GM12872 (cell line): Measurements from ENCODE around the gene MAN1C1.

Source experiments
- TF ChIP-seq, protein P1 (sequence below): IDR thresholded peaks from 3 replicates; pipeline ENCODE4 v1.5.1; 2011; ENCODE audit warnings: low read depth, mild to moderate bottlenecking, low read length, moderate library complexity; ENCODE audit not compliant: insufficient read depth

Gene MAN1C1

DNA sequence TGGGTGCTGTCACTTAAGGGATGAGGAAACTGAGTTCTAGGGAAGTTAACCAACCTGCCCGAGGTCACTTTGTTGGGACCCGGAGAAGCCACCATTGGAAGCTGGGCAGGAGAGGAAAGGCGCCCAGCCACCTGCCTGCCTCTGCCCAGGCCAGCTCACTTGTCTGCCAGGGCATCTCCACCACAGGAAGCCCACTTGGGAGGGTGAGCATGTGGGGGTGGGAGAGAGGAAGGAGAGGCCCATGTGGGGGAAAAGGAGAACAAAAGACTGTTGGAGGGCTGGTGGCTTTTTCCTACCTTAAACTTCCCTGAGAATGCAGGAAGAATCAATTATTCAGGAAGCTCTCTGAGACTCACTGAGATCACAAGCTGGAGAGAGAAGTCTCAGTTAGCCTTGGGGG lies 139.6 kb downstream of the MAN1C1 start:
- TF ChIP-seq, protein P1, sequence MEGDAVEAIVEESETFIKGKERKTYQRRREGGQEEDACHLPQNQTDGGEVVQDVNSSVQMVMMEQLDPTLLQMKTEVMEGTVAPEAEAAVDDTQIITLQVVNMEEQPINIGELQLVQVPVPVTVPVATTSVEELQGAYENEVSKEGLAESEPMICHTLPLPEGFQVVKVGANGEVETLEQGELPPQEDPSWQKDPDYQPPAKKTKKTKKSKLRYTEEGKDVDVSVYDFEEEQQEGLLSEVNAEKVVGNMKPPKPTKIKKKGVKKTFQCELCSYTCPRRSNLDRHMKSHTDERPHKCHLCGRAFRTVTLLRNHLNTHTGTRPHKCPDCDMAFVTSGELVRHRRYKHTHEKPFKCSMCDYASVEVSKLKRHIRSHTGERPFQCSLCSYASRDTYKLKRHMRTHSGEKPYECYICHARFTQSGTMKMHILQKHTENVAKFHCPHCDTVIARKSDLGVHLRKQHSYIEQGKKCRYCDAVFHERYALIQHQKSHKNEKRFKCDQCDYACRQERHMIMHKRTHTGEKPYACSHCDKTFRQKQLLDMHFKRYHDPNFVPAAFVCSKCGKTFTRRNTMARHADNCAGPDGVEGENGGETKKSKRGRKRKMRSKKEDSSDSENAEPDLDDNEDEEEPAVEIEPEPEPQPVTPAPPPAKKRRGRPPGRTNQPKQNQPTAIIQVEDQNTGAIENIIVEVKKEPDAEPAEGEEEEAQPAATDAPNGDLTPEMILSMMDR, result no peak

DNA sequence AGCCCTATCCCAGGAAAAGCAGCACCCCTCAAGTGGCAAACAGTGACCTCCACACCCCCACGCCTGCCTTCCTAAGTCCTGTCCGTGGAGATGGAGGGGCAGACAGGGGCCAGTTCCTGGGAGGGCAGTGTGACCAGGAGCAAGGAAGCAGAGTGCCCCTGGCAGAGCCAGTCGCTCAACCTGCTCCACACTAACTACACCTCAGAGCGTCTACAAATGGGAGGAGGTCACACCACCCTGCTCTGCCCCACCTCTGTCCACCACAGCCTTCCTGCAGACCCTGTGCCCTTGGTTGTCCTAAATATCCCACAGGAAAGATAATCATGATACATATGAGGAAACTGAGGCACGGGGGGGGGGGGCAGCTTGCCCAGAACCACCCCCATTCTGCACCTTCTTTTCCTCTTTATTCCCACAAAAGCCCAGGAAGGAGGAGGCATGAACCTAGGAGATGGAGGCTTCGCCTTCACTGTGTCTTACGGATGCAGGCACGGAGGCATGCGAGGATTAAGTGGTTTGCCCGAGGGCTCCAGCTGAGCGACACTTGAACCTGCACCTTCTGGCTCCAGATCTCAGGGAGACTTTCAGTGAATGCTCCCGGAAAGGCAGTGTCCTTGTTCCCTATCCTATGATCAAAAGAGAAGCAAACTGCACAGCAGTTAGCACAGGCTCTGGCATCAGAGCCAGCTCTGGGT lies 140.7 kb downstream of the MAN1C1 start:
- TF ChIP-seq, protein P1, result no peak

DNA sequence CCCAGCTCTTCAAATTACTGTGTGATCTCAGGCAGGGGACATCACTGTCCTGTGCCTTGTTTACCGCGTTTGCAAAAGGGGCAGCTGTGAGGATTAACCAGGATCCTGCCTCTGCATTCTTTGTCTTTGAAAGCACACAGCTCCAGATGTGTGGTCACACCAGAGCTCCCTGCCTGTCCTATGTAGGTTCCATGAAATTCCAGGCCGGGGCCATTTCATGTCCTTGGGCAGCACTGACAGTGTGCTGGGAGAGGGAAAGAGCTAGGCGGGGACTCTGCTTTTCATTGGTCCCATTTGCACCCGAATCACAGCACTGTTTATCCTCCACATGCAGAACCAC lies 141.2 kb downstream of the MAN1C1 start:
- TF ChIP-seq, protein P1, result no peak

DNA sequence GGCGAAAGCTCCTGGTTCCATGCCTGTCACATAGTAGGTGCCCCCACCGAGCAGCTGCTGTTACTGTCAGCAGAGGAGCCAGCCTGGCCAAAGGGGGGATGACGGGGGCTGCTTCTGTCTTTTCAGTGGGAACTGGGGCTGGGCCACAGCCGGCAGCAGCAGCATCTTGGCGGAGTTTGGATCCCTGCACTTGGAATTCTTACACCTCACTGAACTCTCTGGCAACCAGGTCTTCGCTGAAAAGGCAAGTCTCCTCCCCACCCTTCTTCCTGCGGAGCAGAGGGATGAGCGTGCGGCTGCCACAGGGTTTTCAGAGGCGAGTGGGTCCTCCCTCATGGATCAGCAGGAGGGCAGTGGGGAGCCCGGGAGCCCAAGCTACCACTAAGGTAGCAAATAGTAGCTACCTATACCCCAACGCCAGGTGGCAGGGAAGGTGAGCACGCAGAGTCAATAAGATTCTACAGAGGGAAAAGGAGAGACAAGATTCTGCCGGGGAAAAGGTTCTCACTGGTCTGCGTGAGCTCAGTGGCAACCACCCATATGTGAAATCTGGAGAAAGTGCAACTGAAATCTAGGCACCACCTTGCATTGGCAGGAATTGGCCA lies 142.0 kb downstream of the MAN1C1 start:
- TF ChIP-seq, protein P1, result no peak

DNA sequence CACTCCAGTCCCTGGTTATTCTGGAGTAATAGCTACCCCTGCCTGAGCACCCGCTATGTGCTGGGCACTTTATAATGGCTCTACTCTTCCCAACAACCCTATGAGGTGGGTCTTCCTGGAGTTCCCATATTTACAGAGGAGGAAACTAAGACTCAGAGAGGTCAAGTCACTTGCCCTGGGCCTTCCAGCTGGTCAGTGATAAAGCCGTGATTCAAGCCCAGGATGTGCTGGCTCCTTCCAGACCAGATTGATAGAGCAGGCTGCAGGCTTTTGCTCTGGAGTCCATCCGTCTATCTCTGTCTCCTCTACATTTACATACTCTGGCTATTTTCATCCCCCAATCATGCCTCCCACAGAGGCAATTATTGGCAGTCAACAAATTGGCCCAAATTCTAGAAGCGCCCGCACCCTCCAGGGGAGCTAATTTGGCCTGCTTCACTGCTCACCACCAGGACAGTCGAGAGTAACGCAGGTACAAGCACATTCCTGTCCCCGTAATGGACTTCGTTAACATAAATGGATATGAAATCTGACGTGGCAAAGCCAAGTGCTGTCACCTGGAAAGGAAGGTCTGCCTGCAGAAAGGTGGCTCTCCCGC lies 143.6 kb downstream of the MAN1C1 start:
- TF ChIP-seq, protein P1, result no peak

DNA sequence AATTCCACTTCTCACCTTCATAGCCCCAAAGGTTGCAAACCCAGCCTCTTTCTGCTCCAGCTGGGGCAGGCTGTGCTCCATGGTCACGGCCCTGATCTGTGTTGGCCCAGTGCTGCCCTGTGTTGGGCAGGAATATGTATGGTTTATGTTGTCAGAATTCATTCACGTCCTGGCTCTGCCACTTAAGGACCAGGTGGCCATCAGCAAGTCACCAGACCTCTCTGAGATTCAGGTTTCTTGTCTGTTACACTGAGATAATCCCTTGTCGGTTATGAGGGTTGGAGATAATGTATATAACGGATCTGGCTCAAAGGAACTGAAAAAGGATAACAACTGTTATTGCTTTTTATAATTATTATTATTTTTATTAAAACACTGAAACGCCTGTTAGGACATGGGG lies 144.3 kb downstream of the MAN1C1 start:
- TF ChIP-seq, protein P1, result no peak

DNA sequence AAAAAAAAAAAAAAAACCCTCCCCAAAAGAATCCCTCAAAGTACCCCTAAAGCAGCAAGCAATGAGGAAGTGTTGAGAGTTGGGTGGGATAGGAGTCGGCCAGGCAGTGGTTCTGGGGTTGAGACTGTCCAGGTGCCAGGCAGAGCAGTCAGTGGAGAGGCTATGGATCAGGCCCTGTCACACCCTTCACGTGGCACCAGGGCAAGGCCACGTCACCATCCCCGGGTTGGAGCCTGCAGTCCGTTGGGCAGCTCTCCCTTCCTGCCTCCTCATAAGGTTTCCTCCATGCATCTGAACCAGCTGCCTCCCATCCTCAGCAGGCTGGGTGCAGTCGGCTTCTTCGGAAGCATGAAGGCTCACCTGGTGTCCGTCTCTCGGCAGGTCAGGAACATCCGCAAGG lies 146.9 kb downstream of the MAN1C1 start:
- TF ChIP-seq, protein P1, result no peak
